Esophagus squamous epithelium (tissue), 4 donors: ENCODE results near the gene SLC25A22.

Source experiments
- POLR2A ChIP-seq, 4 donors: fragments of 450-650 bp; IDR thresholded peaks; one replicate each; pipeline ENCODE4 v1.6.1; 2017; ENCODE audit warnings: antibody characterized with exemption in 4 of 4, mild to moderate bottlenecking in 4 of 4, moderate library complexity in 3 of 4
- TF ChIP-seq, protein P1 (sequence below), 6 experiments: fragments of 450-650 bp in 4 of 6; fragments of 200-600 bp in 2 of 6; sonication (generic) in 2 of 6; IDR thresholded peaks; one replicate each; pipeline ENCODE4 v1.5.1; 2016 to 2019; ENCODE audit warnings: antibody characterized with exemption in 6 of 6, mild to moderate bottlenecking in 4 of 6, moderate library complexity in 4 of 6

- TF ChIP-seq, protein P1, sequence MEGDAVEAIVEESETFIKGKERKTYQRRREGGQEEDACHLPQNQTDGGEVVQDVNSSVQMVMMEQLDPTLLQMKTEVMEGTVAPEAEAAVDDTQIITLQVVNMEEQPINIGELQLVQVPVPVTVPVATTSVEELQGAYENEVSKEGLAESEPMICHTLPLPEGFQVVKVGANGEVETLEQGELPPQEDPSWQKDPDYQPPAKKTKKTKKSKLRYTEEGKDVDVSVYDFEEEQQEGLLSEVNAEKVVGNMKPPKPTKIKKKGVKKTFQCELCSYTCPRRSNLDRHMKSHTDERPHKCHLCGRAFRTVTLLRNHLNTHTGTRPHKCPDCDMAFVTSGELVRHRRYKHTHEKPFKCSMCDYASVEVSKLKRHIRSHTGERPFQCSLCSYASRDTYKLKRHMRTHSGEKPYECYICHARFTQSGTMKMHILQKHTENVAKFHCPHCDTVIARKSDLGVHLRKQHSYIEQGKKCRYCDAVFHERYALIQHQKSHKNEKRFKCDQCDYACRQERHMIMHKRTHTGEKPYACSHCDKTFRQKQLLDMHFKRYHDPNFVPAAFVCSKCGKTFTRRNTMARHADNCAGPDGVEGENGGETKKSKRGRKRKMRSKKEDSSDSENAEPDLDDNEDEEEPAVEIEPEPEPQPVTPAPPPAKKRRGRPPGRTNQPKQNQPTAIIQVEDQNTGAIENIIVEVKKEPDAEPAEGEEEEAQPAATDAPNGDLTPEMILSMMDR (IDR thresholded peaks at IDR 0.05) = no peak
- no peak for TF ChIP-seq POLR2A (IDR thresholded peaks at IDR 0.05)
Measured at GRCh38 chr11:804599-804964, 6.5 kb upstream of the SLC25A22 start.
